HepG2 (cell line): ENCODE measurements around the gene BMF. TPM values are rescaled to one million over a fixed set of nuclear protein-coding genes. Genes with fewer than 3 reads are reported as not detected.
A peak's percentile ranks its signal among the peaks of the same experiment; 100 is the strongest.

Source experiments
- BORCS8-MEF2B ChIP-seq: sonication (generic); formaldehyde crosslinking; IDR thresholded peaks from 2 replicates; pipeline ENCODE4 v1.8.0; 2022; ENCODE audit warnings: mild to moderate bottlenecking, missing genetic modification reagents
- KAT7 ChIP-seq: IDR thresholded peaks from 2 replicates; pipeline ENCODE4 v1.6.1; 2018; ENCODE audit warnings: borderline replicate concordance, missing compliant biosample characterization
- NFATC3 ChIP-seq: sonication (generic); formaldehyde crosslinking; IDR thresholded peaks from 2 replicates; pipeline ENCODE4 v1.5.1; 2020; ENCODE audit warnings: mild to moderate bottlenecking, missing genetic modification reagents
- NR2F6 ChIP-seq, 2 experiments: IDR thresholded peaks; 2 replicates each; pipeline ENCODE4 v1.6.1; 2016; ENCODE audit warnings: antibody characterized with exemption in 1 of 2, mild to moderate bottlenecking in 1 of 2
- RCOR2 ChIP-seq: IDR thresholded peaks from 2 replicates; pipeline ENCODE4 v1.6.1; 2016; ENCODE audit warnings: missing biosample characterization, missing genetic modification reagents
- TOE1 ChIP-seq: sonication (generic); formaldehyde crosslinking; IDR thresholded peaks from 2 replicates; pipeline ENCODE4 v1.4.0; 2020; ENCODE audit warnings: mild to moderate bottlenecking, missing genetic modification reagents
- ZC3H13 ChIP-seq: sonication (generic); formaldehyde crosslinking; IDR thresholded peaks from 2 replicates; pipeline ENCODE4 v1.8.1; 2023; ENCODE audit warnings: mild to moderate bottlenecking, missing genetic modification reagents, moderate library complexity
- ZNF124 ChIP-seq: sonication (generic); formaldehyde crosslinking; IDR thresholded peaks from 2 replicates; pipeline ENCODE4 v1.4.0; 2020; ENCODE audit warnings: missing genetic modification reagents
- ZNF337 ChIP-seq: sonication (generic); formaldehyde crosslinking; IDR thresholded peaks from 2 replicates; pipeline ENCODE4 v1.5.1; 2020; ENCODE audit warnings: missing genetic modification reagents, low read depth, mild to moderate bottlenecking, borderline replicate concordance
- ZNF382 ChIP-seq: sonication (generic); formaldehyde crosslinking; IDR thresholded peaks from 2 replicates; pipeline ENCODE4 v1.5.0; 2020; ENCODE audit warnings: missing genetic modification reagents, mild to moderate bottlenecking, borderline replicate concordance
- ZNF44 ChIP-seq: sonication (generic); formaldehyde crosslinking; IDR thresholded peaks from 2 replicates; pipeline ENCODE4 v1.5.1; 2020; ENCODE audit warnings: mild to moderate bottlenecking, missing genetic modification reagents
- ZNF720 ChIP-seq: sonication (generic); formaldehyde crosslinking; IDR thresholded peaks from 2 replicates; pipeline ENCODE4 v1.4.0; 2020; ENCODE audit warnings: missing genetic modification reagents
- ZZZ3 ChIP-seq: sonication (generic); formaldehyde crosslinking; IDR thresholded peaks from 2 replicates; pipeline ENCODE4 v1.4.0; 2020; ENCODE audit warnings: missing genetic modification reagents, mild to moderate bottlenecking, borderline replicate concordance
- polyA plus RNA-seq, 8 experiments: library from polyadenylated mRNA; depleted of rRNA in 3 of 8; stranded (reverse) in 7 of 8; unstranded in 1 of 8; fragments of >200 nt; fragmentation: Illumina TruSeq in 4 of 8; extraction: Trizol in 4 of 8; gene quantifications; 2 replicates each; pipeline versions ENCODE4 v1.2.1 to v1.2.3, GENCODE V29; 2011 to 2016; ENCODE audit warnings: low read depth in 4 of 8, missing spikeins in 1 of 8, mixed read lengths in 1 of 8; ENCODE audit not compliant: insufficient read depth in 1 of 8
- total RNA-seq, 5 experiments: library from RNA; depleted of rRNA; stranded (reverse); fragments of >200 nt; fragmentation: Illumina TruSeq; extraction: Trizol; gene quantifications; 2 replicates each; pipeline ENCODE4 v1.2.3, GENCODE V29; 2016; ENCODE audit warnings: low read depth in 1 of 5
- TF ChIP-seq, protein P1 (sequence below): IDR thresholded peaks from 2 replicates; pipeline ENCODE4 v1.4.0; 2020; ENCODE audit warnings: mild to moderate bottlenecking, missing genetic modification reagents
- TF ChIP-seq, protein P2 (sequence below): sonication (generic); formaldehyde crosslinking; IDR thresholded peaks from 2 replicates; pipeline ENCODE4 v1.4.0; 2020; ENCODE audit warnings: missing genetic modification reagents
- TF ChIP-seq, protein P3 (sequence below): sonication (generic); formaldehyde crosslinking; IDR thresholded peaks from 2 replicates; pipeline ENCODE4 v1.4.0; 2020; ENCODE audit warnings: missing genetic modification reagents
- TF ChIP-seq, protein P4 (sequence below): IDR thresholded peaks from 2 replicates; pipeline ENCODE4 v1.6.1; 2016

BMF gene
- total and polyA plus RNA-seq, 2 of the 13 experiments (the other 11 are each of a cell fraction or from before 2014, with no cell fraction given) = 8.7 to 15.9 TPM

DNA sequence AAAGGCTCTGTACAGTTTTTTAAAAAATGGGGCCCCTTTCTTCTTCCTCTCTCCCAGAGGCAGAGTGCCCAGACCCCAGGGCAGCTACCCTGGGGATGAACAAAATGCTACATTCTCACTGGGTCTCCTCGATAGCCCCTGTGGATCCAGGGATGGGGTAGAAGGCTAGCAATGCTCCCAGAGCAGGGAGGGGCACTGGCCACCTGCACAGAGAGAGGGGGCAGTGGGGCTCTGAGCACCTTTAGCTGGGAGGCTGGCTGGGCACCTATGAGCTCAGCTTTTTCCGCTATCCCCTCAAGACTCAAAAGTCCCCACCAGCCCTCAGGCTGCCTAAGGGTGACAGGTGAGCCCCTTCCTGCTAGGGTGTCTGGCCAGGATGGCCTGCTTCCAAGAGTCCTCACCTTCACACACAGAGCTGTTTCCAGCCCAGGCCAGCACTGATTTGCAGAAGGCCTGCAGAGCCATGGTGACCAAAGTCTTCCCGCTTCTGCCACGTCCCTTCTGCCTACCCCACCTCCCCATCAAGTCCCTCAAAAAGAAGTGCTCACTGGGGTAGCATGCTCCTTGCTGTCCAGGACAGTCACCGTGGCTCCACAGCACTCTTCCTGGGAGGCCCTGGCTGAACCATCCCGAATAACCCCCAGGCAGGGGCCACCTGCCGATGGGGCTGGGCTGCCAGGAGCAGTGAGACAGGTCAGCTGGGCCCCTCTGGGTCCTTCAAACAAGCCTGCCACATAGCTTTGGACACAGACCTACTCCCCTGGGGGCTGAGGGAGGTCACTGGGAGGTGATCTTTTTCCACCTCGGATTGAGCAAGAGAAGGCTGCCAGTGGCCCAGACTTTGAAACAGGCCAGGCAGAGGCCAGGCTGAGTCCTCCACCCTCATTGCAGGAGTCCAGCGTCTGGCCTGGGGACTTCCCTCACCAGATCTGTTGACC is 20.4 kb downstream of the BMF start (continued):
- TF ChIP-seq, protein P1, sequence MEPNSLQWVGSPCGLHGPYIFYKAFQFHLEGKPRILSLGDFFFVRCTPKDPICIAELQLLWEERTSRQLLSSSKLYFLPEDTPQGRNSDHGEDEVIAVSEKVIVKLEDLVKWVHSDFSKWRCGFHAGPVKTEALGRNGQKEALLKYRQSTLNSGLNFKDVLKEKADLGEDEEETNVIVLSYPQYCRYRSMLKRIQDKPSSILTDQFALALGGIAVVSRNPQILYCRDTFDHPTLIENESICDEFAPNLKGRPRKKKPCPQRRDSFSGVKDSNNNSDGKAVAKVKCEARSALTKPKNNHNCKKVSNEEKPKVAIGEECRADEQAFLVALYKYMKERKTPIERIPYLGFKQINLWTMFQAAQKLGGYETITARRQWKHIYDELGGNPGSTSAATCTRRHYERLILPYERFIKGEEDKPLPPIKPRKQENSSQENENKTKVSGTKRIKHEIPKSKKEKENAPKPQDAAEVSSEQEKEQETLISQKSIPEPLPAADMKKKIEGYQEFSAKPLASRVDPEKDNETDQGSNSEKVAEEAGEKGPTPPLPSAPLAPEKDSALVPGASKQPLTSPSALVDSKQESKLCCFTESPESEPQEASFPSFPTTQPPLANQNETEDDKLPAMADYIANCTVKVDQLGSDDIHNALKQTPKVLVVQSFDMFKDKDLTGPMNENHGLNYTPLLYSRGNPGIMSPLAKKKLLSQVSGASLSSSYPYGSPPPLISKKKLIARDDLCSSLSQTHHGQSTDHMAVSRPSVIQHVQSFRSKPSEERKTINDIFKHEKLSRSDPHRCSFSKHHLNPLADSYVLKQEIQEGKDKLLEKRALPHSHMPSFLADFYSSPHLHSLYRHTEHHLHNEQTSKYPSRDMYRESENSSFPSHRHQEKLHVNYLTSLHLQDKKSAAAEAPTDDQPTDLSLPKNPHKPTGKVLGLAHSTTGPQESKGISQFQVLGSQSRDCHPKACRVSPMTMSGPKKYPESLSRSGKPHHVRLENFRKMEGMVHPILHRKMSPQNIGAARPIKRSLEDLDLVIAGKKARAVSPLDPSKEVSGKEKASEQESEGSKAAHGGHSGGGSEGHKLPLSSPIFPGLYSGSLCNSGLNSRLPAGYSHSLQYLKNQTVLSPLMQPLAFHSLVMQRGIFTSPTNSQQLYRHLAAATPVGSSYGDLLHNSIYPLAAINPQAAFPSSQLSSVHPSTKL (CRISPR knock-in tag) = peak; percentile 91
- TF ChIP-seq ZNF382 (CRISPR knock-in tag) (no peak), BORCS8-MEF2B (CRISPR knock-in tag) (peak; percentile 68), RCOR2 (CRISPR knock-in tag) (peak; percentile 74; the same call in 1 of the 2 replicates), ZNF720 (CRISPR knock-in tag) (no peak), ZNF337 (CRISPR knock-in tag) (no peak), NR2F6 (IDR thresholded peaks at IDR 0.05) (peak; percentile 96), NR2F6 (CRISPR knock-in tag; IDR thresholded peaks at IDR 0.05) (peak; percentile 97), ZZZ3 (CRISPR knock-in tag) (peak; percentile 55; the same call in 1 of the 2 replicates), ZC3H13 (CRISPR knock-in tag) (no peak; the same call in 1 of the 2 replicates), TOE1 (0 out of 2 replicates have a peak, but pooled peaks have one; percentile 63), KAT7 (CRISPR knock-in tag) (peak; percentile 84; the same call in 1 of the 2 replicates), ZNF124 (CRISPR knock-in tag) (peak; percentile 96; the same call in 1 of the 2 replicates), NFATC3 (CRISPR knock-in tag) (0 out of 2 replicates have a peak, but pooled peaks have one; percentile 48), ZNF44 (CRISPR knock-in tag) (peak; percentile 55; the same call in 1 of the 2 replicates)
- TF ChIP-seq, protein P2, sequence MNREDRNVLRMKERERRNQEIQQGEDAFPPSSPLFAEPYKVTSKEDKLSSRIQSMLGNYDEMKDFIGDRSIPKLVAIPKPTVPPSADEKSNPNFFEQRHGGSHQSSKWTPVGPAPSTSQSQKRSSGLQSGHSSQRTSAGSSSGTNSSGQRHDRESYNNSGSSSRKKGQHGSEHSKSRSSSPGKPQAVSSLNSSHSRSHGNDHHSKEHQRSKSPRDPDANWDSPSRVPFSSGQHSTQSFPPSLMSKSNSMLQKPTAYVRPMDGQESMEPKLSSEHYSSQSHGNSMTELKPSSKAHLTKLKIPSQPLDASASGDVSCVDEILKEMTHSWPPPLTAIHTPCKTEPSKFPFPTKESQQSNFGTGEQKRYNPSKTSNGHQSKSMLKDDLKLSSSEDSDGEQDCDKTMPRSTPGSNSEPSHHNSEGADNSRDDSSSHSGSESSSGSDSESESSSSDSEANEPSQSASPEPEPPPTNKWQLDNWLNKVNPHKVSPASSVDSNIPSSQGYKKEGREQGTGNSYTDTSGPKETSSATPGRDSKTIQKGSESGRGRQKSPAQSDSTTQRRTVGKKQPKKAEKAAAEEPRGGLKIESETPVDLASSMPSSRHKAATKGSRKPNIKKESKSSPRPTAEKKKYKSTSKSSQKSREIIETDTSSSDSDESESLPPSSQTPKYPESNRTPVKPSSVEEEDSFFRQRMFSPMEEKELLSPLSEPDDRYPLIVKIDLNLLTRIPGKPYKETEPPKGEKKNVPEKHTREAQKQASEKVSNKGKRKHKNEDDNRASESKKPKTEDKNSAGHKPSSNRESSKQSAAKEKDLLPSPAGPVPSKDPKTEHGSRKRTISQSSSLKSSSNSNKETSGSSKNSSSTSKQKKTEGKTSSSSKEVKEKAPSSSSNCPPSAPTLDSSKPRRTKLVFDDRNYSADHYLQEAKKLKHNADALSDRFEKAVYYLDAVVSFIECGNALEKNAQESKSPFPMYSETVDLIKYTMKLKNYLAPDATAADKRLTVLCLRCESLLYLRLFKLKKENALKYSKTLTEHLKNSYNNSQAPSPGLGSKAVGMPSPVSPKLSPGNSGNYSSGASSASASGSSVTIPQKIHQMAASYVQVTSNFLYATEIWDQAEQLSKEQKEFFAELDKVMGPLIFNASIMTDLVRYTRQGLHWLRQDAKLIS (CRISPR knock-in tag) = no peak
- TF ChIP-seq, protein P3, sequence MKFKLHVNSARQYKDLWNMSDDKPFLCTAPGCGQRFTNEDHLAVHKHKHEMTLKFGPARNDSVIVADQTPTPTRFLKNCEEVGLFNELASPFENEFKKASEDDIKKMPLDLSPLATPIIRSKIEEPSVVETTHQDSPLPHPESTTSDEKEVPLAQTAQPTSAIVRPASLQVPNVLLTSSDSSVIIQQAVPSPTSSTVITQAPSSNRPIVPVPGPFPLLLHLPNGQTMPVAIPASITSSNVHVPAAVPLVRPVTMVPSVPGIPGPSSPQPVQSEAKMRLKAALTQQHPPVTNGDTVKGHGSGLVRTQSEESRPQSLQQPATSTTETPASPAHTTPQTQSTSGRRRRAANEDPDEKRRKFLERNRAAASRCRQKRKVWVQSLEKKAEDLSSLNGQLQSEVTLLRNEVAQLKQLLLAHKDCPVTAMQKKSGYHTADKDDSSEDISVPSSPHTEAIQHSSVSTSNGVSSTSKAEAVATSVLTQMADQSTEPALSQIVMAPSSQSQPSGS (CRISPR knock-in tag) = peak; percentile 72; the same call in 1 of the 2 replicates
- TF ChIP-seq, protein P4, sequence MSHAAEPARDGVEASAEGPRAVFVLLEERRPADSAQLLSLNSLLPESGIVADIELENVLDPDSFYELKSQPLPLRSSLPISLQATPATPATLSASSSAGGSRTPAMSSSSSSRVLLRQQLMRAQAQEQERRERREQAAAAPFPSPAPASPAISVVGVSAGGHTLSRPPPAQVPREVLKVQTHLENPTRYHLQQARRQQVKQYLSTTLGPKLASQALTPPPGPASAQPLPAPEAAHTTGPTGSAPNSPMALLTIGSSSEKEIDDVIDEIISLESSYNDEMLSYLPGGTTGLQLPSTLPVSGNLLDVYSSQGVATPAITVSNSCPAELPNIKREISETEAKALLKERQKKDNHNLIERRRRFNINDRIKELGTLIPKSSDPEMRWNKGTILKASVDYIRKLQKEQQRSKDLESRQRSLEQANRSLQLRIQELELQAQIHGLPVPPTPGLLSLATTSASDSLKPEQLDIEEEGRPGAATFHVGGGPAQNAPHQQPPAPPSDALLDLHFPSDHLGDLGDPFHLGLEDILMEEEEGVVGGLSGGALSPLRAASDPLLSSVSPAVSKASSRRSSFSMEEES = peak; percentile 64
